Measurements from ENCODE around the gene AK5. TPM values are rescaled to one million over a fixed set of nuclear protein-coding genes. Genes with fewer than 3 reads are reported as not detected.

The AK5 gene
- total RNA-seq, 2 experiments from 2014 or later, result 4.6 to 5.6 TPM

- DNase-seq (no peak), ATAC-seq (no peak)
- H3K9me3 Mint-ChIP-seq, result no peaks in the 10 kb centered on the region
- H3K36me3 Mint-ChIP-seq (ENCODE audit: low read depth), result no peaks in the 10 kb centered on the region
- intact Hi-C loops (cut with micrococcal nuclease), result no loop called here
- H3K4me1 Mint-ChIP-seq (ENCODE audit: low read depth), result peaks cover 19% of the 10 kb centered on the region
- H3K27ac Mint-ChIP-seq, result no peak overlapping the region
- H3K27me3 Mint-ChIP-seq, result no peaks in the 10 kb centered on the region
- H3K4me3 Mint-ChIP-seq, result no peak overlapping the region
- ChIA-PET CTCF (no interaction called here), POLR2A (no interaction called here)
- no peak for TF ChIP-seq CTCF (IDR thresholded peaks at IDR 0.05)
Observed at GRCh38 chr1:77383236-77383635, 101.4 kb downstream of the AK5 start.

- DNase-seq (no peak), ATAC-seq (no peak)
- TF ChIP-seq CTCF (IDR thresholded peaks at IDR 0.05), result no peak
- intact Hi-C loops (cut with micrococcal nuclease), result no loop called here
- H3K27me3 Mint-ChIP-seq, result no peaks in the 10 kb centered on the region
- no peak overlapping the region for H3K4me3 Mint-ChIP-seq
- POLR2A ChIA-PET, result no interaction called here
- H3K4me1 Mint-ChIP-seq (ENCODE audit: low read depth), result peaks cover 14% of the 10 kb centered on the region
- H3K9me3 Mint-ChIP-seq, result no peaks in the 10 kb centered on the region
- H3K27ac Mint-ChIP-seq, result no peak overlapping the region
- H3K36me3 Mint-ChIP-seq (ENCODE audit: low read depth), result no peaks in the 10 kb centered on the region
- CTCF ChIA-PET, result no interaction called here
Observed at GRCh38 chr1:77385551-77385950, 103.7 kb downstream of the AK5 start.

- no peak for ATAC-seq
- POLR2A ChIA-PET, result no interaction called here
- Mint-ChIP-seq H3K4me1 (ENCODE audit: low read depth) (peaks cover 14% of the 10 kb centered on the region), H3K36me3 (ENCODE audit: low read depth) (no peaks in the 10 kb centered on the region), H3K27me3 (no peaks in the 10 kb centered on the region), H3K27ac (no peak overlapping the region), H3K9me3 (no peaks in the 10 kb centered on the region), H3K4me3 (no peak overlapping the region)
- DNase-seq, result no peak
- intact Hi-C loops (cut with micrococcal nuclease), result no loop called here
- TF ChIP-seq CTCF (IDR thresholded peaks at IDR 0.05), result no peak
- CTCF ChIA-PET, result no interaction called here
Observed at GRCh38 chr1:77386276-77386675, 104.5 kb downstream of the AK5 start.

- no peaks in the 10 kb centered on the region for H3K27me3 Mint-ChIP-seq
- DNase-seq (no peak), ATAC-seq (no peak)
- H3K4me3 Mint-ChIP-seq, result no peak overlapping the region
- ChIA-PET CTCF (no interaction called here), POLR2A (interaction anchor here (0.6 to 0.7 kb wide), 2 partner anchors 104 to 555 kb away, joined by 3 read pairs; no protein-coding TSS in a partner anchor)
- H3K27ac Mint-ChIP-seq, result no peak overlapping the region
- no peak for TF ChIP-seq CTCF (IDR thresholded peaks at IDR 0.05)
- peaks cover 14% of the 10 kb centered on the region for H3K4me1 Mint-ChIP-seq (ENCODE audit: low read depth)
- intact Hi-C loops (cut with micrococcal nuclease), result no loop called here
- no peaks in the 10 kb centered on the region for H3K36me3 Mint-ChIP-seq (ENCODE audit: low read depth)
- H3K9me3 Mint-ChIP-seq, result no peaks in the 10 kb centered on the region
Observed at GRCh38 chr1:77387553-77387952, 105.7 kb downstream of the AK5 start.

- DNase-seq (no peak), ATAC-seq (no peak)
- TF ChIP-seq CTCF (IDR thresholded peaks at IDR 0.05), result no peak
- no peaks in the 10 kb centered on the region for H3K9me3 Mint-ChIP-seq
- H3K27ac Mint-ChIP-seq, result no peak overlapping the region
- peaks cover 14% of the 10 kb centered on the region for H3K4me1 Mint-ChIP-seq (ENCODE audit: low read depth)
- H3K36me3 Mint-ChIP-seq (ENCODE audit: low read depth), result no peaks in the 10 kb centered on the region
- no peaks in the 10 kb centered on the region for H3K27me3 Mint-ChIP-seq
- POLR2A ChIA-PET, result no interaction called here
- no peak overlapping the region for H3K4me3 Mint-ChIP-seq
- CTCF ChIA-PET, result no interaction called here
- intact Hi-C loops (cut with micrococcal nuclease), result no loop called here
Observed at GRCh38 chr1:77388661-77389060, 106.8 kb downstream of the AK5 start.
